Measurements from ENCODE around the gene ENOX1.

ENOX1 gene

DNA sequence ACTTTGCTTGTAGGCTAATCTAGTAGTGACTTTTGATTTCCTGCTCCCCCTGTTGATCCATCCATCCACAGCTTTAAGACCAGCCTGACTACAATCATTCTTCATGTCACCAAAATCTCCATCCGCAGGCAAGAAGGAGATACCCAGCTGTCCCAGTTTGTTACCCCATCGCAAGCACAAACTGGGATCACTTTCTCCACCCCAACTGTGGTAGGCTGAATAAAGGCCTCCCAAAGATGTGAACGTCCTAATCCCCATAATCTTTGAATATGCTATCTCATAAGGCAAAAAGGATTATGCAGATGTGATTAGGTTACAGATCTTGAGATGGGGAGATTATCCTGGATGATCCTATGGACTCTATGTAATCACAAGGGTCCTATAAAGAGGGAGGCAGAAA, 202.0 kb downstream of the ENOX1 start:
- DNase-seq: no peak

DNA sequence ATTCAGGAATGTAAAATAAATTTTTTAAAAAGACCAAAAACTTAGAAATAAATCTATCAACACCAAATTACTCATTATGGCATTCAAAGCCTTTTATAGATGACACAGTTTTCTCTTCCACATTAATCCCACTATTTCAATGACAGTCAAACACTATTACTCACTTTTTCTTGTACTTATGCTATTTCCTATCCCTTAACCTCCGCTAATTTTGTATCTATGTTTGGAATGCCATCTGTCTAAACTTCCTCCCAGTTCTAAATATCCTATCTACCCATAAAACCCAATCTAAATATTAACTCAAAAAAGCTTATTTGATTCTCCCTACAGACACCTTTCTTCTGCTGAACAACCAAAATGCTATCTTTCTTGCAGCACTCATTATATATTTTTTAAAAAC, 203.5 kb downstream of the ENOX1 start:
- DNase-seq: no peak

DNA sequence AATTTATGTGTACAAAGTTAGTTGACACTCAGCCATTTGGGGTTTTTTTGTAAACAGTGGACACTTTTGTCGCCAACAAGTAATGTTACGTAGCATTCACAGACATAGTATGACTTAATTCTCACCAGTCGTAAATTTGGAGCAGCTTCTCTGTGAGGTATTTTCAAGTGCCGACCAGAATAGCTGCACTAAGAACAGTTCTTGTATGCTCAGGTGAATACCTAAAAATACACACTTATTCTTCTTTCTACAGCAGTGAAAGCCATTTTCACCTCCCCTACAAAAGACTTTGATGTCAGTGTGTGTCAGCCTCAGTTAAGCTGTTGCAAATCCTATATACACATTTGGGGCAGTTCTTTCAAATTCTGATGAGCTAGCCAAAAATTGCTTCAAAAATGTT, 206.5 kb downstream of the ENOX1 start:
- DNase-seq: no peak

DNA sequence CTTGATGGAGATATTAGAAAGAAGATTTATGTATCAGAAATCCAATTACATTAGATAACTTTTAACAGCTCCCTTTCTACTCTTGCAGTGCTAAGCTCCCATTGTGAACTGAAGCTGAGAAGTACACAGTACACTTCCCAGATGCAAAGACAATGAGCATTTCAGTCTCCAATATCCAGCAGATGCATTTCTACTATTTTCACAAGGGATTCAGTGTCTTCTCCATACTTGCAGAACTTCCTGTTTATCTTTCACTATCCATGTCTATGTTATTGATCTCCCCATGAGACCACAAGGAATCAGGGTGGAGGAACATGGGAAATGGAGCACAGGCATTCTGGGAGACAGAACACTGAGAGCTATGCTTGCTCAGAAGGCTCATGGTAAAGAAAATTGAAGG, 207.5 kb downstream of the ENOX1 start:
- DNase-seq: no peak

DNA sequence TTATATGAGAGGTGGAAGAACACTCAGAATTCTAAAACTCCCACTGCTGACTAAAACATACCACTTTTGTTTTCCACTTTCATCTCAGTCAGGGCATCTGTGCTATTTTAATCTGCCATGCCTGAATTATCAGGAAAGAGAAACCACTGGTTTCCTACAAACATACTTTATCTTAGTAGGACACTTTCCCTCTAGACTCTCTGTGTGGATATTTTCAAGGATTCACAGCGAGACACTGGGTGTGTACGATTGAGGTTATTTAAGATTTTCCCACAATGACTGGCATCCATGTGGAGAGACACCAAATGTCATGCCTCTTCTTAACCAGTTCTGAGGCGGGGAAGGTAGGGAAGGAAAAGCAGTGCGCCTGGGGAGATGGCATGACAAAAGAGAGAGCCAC, 212.2 kb downstream of the ENOX1 start:
- no peak for DNase-seq

DNA sequence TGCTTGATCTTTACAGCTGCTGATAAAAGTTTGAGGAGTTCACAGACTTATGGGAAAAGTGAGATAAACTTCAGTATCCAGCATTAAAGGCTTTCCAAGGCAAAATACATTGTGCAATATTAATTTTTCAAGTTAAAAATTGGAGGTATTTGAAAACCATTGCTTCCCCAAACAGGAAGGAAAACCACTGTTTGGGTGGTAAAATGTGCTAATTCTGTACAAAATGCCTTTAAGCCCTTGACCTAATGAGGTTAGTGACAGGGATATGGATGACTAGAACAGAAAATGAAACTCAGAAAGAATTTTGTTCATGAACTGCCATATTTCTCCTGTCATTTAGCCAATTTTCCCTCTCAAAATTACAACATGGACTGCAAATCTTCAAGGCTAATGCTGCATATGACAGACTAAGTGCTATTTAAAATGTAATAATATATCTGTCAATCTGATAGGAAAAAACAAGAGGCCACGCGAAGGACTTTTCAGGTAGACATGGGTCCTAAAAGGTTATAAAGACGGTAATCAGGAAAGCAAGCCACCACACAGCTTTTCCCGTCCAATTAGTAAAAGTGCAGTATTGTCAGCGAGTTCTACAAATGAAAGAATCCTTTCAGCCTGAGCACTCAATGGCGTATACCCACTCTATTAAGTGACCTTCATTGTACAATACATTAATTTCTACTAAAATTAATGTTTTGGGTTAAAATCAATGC, 212.8 kb downstream of the ENOX1 start:
- no peak for DNase-seq

DNA sequence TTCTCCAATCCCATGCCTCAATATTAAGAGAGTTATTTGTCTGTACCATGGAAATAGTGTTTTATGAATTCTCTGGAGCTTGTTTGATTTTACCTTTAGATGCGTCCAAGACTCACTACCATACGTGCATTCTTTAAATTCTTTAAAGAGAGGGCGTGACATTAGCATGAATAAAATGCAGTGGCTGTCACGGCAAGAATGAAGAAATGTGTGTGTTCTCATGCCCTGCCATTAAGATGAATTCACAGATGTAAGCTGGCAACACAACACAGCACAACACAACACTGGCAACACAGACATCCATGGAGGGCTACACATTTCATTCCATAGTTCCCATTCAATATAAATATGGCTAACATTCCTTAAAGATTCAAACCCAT, 213.4 kb downstream of the ENOX1 start:
- DNase-seq: no peak

DNA sequence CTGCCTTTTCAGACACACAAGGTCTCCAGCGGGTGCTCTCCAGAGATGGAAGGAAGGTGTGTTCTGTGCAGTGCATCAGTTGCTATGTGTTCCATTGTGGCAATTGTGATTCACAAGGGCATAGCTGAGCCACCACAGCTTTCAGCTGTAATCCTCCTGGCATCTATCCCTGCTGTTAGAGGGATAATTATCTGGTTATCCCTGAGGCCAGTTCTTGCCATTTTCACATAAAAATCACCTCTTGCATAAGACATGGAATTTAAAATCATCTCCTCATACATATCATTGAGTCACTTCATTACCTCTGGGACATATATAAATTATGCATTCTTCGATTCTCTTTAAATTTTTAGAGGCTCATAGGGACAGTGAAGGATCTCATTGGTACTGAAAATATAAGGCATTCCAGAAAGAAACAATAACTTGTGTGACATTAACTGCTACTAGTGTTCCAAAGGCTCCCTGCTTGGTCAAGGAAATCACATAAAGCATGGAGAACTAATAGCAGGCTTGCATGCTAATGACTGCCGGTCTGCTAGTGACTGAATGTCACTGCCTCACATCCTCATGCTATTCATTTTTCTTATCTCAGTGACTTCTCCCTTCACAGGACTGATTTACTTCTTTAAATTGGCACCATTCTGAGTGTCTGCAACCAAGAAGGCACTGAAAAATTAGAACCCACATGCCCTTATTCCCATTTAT, 214.0 kb downstream of the ENOX1 start:
- DNase-seq: no peak

DNA sequence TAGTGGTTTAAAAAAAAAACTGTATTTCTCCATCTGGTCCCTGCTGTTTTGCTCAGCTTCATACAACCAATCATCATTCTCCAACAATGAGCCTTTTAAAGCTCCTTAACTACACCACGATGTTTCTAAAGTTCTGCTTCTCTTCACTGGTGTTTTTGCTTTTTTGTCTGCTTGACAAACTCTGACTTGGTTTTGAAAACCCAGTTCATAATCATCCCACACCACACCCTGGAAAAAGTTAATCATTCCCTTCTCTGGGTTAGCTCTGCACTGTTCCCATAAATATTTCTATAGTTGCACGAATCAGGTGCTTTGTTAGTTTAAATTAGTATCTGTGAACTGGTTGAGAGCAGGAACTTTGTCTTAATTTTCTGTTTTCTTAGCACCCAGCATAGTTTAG, 217.1 kb downstream of the ENOX1 start:
- DNase-seq: no peak

DNA sequence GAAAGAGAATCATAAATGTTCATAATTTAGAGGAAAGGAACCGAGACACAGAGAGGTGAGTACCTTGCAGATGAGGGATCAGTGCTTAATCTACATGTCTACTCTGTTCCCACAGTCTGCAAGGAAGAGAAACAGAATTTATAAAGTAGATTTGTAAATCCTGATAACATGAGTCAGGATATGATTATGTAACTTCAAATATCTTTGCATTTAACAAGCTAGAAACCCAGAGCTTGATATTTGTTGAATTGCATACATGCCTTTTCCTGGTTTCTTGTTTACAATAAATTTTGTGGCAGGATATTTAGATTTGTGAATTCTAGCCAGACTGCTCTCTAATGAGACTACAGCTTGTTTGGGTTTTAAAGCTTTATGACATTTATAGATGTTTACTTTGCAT, 219.2 kb downstream of the ENOX1 start:
- DNase-seq: peak in 1 of 2 experiments; percentile 3

DNA sequence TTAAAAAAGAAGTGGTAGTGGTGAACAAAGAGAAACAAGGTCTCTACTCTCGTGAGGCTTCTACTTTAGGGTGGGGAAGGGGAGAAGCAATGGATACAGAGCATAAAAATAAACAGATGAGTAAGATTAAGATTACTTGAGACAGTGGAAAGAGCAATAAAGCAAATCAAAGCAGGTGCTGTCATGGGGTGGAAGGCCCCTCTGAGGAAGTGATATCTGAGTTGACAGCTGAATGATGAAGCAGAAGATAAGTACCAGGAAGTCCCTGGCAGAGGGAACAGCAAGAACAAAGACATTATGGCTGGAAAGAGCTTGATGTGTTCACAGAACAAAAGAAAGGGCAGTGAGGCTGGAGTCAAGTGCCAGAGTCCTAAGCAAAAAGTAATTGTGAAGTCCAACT, 221.8 kb downstream of the ENOX1 start:
- no peak for DNase-seq

DNA sequence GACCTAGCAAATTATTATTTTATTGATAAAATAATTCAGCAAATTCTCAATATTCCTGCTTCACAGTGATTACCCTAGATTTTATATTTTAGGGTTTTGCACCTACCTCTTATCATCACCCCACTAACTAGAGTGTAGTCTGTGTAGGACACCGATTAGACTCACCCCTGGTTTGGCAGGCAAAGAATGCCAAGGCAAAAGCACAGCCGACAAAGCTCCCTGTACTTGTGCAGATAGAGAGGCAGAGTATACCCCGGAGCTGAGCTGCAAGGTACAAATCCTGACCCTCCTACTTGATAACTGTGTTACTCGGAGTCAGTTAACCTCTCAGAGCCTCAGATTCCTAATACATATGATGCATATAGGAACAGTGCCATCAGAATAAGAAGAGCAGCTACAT, 225.7 kb downstream of the ENOX1 start:
- DNase-seq: no peak

DNA sequence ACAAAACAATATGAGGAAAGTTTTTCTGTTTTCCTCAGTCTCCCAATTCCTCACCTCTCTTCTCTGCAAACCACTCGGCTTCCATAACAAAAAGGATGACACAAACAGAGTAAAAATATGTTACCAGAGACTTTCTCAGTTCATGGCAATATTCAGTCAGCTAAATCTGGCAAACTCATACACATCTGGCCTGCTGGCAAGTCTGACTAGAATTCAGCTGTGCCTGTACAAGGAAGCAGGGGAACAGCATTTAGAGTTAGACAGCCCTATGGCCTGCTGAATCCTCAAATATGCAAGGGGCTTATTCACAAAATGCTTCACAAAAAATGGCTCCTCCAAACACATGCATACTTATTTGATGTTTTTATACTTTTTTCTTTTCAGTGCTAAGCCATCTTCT, 227.8 kb downstream of the ENOX1 start:
- DNase-seq: no peak

DNA sequence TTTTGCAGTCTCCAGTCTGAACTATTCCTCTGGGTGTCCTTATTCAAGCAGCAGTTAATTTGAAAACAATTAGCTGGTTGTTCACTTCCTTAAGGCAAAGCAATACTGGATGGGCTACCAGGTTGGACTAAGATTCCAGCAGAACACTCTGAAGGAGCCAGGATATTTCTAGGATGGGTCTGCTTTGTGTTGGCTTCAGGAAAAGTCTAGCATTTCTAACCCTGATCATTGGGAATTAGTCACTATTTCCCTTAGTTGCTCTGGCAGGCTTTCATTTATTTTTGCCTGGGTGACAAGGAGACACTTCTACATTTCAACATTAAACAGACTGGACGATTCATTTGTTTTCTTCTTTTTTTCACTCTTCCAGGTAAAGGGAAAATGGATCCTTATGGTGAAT, 228.4 kb downstream of the ENOX1 start:
- no peak for DNase-seq

DNA sequence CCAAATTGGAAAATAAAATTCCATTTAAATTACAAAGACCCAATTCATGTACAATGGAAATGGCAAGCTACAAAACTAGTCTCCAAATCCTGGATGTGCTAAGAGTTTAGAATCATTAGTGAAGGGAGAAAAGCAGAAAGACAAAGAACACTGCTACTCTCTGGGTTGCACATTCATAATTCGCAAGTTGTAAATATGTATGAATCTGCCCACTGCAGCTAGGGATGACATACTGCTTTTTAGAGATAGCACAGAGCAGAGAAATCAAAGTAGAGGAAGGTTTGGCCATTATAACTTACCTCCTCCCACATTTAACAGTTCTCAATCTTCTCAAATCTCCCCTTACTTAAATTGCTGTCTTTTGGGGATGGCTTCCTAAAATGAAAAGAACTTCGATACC, 231.1 kb downstream of the ENOX1 start:
- no peak for DNase-seq

DNA sequence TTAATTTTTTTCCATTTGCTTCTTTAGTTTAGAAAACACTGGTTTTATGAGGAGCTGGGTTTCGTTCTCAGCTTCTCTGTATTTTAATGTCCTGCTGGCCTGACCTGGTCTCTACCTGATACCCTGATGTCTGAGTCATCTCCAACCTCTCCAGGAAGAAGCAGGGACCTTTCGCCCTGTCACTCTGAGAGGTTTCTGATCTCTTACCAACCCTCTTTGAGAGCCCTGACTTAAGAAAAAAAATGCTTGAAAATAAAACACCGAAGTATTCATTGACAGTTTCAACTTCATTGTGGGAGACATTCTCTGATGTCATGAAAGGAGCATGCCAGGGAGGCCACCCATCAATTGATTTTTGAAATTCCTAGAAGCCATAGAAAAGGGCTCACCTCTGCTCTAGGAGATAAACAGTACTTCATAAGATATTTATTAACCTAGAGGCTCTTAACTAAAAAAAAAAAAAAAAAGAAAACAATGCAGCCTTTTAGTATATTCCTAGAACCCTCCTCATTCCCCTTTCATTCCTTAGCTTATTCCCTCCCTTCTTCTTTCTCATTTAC, 234.8 kb downstream of the ENOX1 start:
- no peak for DNase-seq

DNA sequence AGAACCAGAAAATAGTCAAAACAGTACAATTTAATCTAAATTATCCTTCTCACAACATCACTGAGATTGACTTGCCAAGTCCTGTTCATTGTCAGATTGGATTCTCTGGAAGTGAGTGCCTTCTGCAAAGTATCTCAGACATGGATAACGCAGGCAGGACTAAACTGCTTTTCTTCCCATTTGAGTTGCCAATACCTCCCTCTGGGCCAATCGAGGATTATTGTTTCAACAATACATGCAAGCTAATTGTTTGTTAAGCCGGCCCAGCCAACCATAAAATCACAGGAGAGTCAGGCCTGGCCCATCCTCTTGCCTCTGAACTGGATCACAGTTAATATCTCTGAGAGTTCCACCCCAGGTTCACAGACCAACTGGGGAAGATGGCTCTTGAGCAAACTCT, 240.0 kb downstream of the ENOX1 start:
- DNase-seq: no peak

DNA sequence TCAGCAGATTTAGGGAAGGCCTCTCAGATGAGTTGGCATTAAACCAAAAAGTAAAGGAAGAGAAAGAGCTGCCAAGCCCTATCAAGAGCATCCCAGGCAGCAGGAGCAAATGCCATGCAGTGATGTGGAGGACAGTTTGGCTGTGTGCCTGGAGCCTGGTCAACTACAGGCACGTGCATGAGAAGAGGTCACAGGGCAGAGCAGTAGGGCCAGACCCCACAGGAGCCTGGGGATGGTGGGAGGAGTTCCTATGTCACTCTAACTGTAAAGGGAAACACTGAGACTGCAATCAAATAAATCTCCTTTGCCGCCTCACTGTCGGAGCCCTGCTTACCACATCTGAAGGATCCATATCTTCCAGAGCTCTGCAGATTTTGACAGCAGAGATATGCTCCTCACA, 240.5 kb downstream of the ENOX1 start:
- no peak for DNase-seq

DNA sequence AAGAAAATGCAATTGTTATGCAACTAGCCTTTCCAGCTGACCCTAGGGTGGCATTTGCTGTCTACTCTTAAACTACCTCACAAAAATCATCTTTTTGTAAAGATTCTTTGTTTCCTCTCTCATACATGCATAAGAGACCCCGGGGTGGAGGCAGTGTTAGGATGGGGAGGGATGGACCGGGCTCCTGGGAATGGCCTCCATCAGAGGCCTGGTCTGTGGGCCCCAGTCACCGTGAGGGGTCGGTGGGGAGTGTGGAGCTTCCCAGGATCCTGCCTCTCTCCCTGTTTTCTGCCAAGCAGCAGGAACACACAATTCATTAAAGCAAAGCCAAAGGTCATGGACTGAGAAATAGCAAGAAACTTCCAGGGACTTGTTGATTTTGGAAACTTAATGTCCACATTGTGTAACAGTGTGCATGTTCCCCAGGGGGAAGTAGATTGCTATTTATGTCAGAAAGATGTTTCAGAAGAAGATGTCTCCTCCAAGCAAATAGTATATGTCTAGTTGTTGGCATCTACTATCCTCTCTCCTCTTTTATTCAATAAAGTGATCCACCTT, 241.4 kb downstream of the ENOX1 start:
- no peak for DNase-seq

DNA sequence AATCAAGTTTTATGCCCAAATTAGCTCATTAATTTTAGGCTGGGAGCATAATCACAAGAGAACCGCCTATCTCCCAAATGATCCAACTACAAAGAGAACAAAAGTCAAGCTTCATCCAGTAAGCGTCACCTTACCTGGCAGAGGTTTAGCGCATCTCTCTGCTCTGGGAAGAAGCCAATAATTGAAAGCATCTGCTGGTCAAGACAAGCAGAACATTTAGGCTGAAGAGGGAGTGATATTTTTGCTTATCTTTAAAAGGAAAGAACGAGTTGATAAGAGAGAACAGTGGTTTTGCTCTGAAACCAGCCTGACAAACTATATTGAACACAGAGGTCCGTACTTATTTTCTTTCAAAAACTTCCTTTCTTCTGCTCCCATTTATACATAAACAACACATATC, 242.1 kb downstream of the ENOX1 start:
- DNase-seq: no peak

DNA sequence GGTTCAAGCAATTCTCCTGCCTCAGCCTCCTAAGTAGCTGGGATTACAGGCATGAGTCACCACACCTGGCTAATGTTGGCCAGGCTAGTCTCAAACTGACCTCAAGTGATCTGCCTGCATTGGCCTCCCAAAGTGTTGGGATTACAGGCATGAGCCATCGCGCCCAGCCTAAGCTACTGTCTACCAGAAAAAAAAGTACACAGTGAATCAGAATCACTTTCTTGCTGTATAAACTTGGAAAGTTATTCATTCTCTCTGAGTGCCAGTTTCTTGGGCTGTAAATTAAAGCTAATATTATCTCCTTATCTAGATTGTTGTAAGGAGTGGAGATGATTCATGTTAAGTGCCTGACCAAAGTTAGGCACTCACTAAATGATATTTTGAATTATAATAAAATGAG, 242.8 kb downstream of the ENOX1 start:
- DNase-seq: no peak

DNA sequence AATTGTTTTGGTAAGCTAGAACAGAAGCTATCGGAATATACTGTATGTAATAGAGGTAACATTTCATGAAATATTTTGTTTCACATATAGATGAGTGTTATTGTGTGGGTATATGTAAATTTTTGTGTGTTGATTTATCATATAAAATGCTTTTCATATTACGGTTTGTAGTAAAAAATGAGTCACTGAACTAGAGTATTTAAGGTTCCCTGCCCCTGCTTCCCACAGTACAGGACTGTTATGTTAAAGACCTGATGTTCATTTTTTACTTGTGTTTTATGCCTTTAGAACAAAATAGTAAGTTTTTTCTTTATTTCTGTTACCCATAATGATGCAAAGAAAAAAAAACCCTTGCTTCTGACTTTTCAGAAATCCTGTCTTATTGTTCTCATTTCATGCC, 243.4 kb downstream of the ENOX1 start:
- no peak for DNase-seq

DNA sequence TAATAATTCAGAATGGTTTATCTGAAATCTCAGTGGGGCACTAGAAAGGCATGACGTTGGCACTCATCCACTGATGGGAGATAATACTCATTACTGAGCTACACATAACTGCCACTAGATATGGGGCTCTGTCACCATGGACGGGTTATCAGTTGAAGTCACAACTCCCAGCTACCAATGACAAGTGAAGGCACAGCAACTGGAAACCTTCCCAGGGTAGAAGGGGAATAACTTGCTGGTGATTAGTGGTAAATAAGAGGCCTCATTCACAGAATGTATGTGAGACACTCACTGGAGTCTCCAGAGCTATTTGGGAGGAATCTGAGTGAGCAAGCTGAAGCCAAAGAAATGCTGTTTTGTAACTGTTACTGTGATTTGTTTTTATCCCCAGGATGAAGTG, 249.6 kb downstream of the ENOX1 start:
- DNase-seq: no peak

DNA sequence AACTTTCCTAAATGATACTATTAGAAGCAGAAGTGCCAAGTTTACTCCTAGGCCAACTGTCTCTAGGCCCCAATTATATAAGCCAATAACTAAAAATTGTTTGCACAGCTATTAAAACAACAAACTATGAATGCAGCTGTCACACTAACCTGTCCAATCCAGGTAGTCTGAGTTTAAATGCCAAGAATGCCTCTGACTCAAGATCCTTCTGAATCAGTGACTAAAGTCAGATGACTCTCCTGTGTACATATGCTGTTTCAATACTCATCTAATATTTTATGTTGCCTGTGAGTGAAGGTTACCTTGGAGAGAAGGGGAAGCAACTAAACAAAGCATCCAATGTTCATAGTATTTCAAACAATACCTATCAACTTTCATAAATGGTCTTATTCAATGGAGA, 257.0 kb downstream of the ENOX1 start:
- no peak for DNase-seq
